SK-N-SH (cell line): ENCODE results near the gene EEFSEC.

Experiments used
- CTCF ChIP-seq: fragments of 200-600 bp; sonication (generic); IDR thresholded peaks from 2 replicates; pipeline ENCODE4 v1.6.1; 2017; ENCODE audit warnings: antibody characterized with exemption, mild to moderate bottlenecking, moderate library complexity
- EP300 ChIP-seq, 2 experiments: IDR thresholded peaks; 2 replicates each; pipeline versions ENCODE4 v1.4.0 to v1.6.1; 2012; ENCODE audit warnings: borderline replicate concordance in 1 of 2, low read depth in 1 of 2, low read length in 1 of 2
- EZH2phosphoT487 ChIP-seq: fragments of 200-600 bp; sonication (generic); IDR thresholded peaks from 2 replicates; pipeline ENCODE4 v1.6.1; 2017; ENCODE audit warnings: low read depth, mixed run types, mild to moderate bottlenecking, antibody characterized with exemption, moderate library complexity, borderline replicate concordance
- GABPA ChIP-seq: IDR thresholded peaks from 2 replicates; pipeline ENCODE4 v1.4.0; 2012; ENCODE audit warnings: low read depth, mild to moderate bottlenecking
- PBX3 ChIP-seq: IDR thresholded peaks from 2 replicates; pipeline ENCODE4; 2012
- RAD21 ChIP-seq: IDR thresholded peaks from 2 replicates; pipeline ENCODE4 v1.6.1; 2012; ENCODE audit warnings: mild to moderate bottlenecking, low read length
- RFX5 ChIP-seq: IDR thresholded peaks from 2 replicates; pipeline ENCODE4 v1.6.1; 2012; ENCODE audit warnings: mild to moderate bottlenecking, improper control_type of control experiment, low read length
- YY1 ChIP-seq: IDR thresholded peaks from 2 replicates; pipeline ENCODE4 v1.4.0; 2012; ENCODE audit warnings: low read depth, mild to moderate bottlenecking

- no peak for TF ChIP-seq CTCF
- no peak for TF ChIP-seq EZH2phosphoT487
- no peak for TF ChIP-seq GABPA
- no peak for TF ChIP-seq RAD21
- TF ChIP-seq PBX3 = no peak
- no peak for TF ChIP-seq YY1
- no peak for TF ChIP-seq RFX5
- TF ChIP-seq EP300 (IDR thresholded peaks at IDR 0.05; ENCODE audit: borderline replicate concordance in 1 of 2, low read depth in 1 of 2, low read length in 1 of 2) = no peak
Observed at GRCh38 chr3:128409624-128410581, 256.6 kb downstream of the EEFSEC start.
